H1 (cell line): ENCODE measurements around the gene EXD3. TPM values are rescaled to one million over a fixed set of nuclear protein-coding genes. Genes with fewer than 3 reads are reported as not detected.

Experiments used
- JUN ChIP-seq: IDR thresholded peaks from 2 replicates; pipeline ENCODE4 v1.6.1; 2011; ENCODE audit warnings: low read depth, mild to moderate bottlenecking, improper control_type of control experiment, low read length
- polyA plus RNA-seq, 7 experiments: library from polyadenylated mRNA; depleted of rRNA in 3 of 7; stranded (reverse) in 5 of 7; unstranded in 2 of 7; fragments of >200 nt in 5 of 7; fragments of 200-250 nt in 2 of 7; gene quantifications; 1 replicate in 5 of 7; 2 replicates in 1 of 7; 4 replicates in 1 of 7; pipeline versions ENCODE4 v1.2.1 to v1.2.3, GENCODE V29; 2011 to 2013; ENCODE audit warnings: missing spikeins in 2 of 7, mixed read lengths in 2 of 7
- total RNA-seq: library from RNA; stranded (reverse); fragmentation: NEBNext Ultra II Directional; extraction: Animal tissue kit (Norgen Biotek cat#: 25700); gene quantifications from 2 replicates; pipeline ENCODE4 v1.2.1, GENCODE V29; 2021
- TF ChIP-seq, protein P1 (sequence below): IDR thresholded peaks from 2 replicates; pipeline ENCODE4 v1.6.1; 2012; ENCODE audit warnings: inconsistent platforms

The EXD3 gene
- total and polyA plus RNA-seq, 2 of the 8 experiments (the other 6 are each of a cell fraction or from before 2014, with no cell fraction given) = 7.2 to 9.4 TPM

GRCh38 chr9:137371521-137371941 lies 51.4 kb downstream of the EXD3 start (continued):
- no peak for TF ChIP-seq JUN
- TF ChIP-seq, protein P1, sequence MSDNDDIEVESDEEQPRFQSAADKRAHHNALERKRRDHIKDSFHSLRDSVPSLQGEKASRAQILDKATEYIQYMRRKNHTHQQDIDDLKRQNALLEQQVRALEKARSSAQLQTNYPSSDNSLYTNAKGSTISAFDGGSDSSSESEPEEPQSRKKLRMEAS = no peak
- TF ChIP-seq, all 59 proteins: peak for 0
